GM12878 (cell line): ENCODE measurements around the gene FMC1.

Experiments used
- ELK1 ChIP-seq: IDR thresholded peaks from 2 replicates; pipeline ENCODE4 v1.6.1; 2012; ENCODE audit warnings: low read depth, low read length, improper control_type of control experiment
- GABPA ChIP-seq: IDR thresholded peaks from 2 replicates; pipeline ENCODE4 v1.6.1; 2014; ENCODE audit warnings: antibody characterized with exemption, low read depth, mild to moderate bottlenecking, inconsistent platforms
- GATAD2B ChIP-seq: fragments of 450-650 bp; conservative IDR thresholded peaks from 2 replicates; pipeline ENCODE4 v1.6.1; 2017; ENCODE audit warnings: low read depth, mild to moderate bottlenecking, moderate library complexity
- HCFC1 ChIP-seq: fragments of 150-350 bp; IDR thresholded peaks from 2 replicates; pipeline ENCODE4 v1.6.1; 2014; ENCODE audit warnings: low read length
- IRF3 ChIP-seq: fragments of 450-650 bp; IDR thresholded peaks from 2 replicates; pipeline ENCODE4 v1.6.1; 2014; ENCODE audit warnings: mild to moderate bottlenecking
- NFIC ChIP-seq: IDR thresholded peaks from 2 replicates; pipeline ENCODE4 v1.6.1; 2012; ENCODE audit warnings: low read depth, mild to moderate bottlenecking, inconsistent platforms, low read length, moderate library complexity
- POLR2A ChIP-seq: IDR thresholded peaks from 2 replicates; pipeline ENCODE4 v1.6.1; 2011; ENCODE audit warnings: low read depth, mild to moderate bottlenecking, low read length
- POLR2AphosphoS5 ChIP-seq: IDR thresholded peaks from 2 replicates; pipeline ENCODE4 v1.6.1; 2011; ENCODE audit warnings: mild to moderate bottlenecking, low read length, inconsistent platforms
- SMARCA5 ChIP-seq: fragments of 450-650 bp; IDR thresholded peaks from 2 replicates; pipeline ENCODE4 v1.6.1; 2017; ENCODE audit warnings: mild to moderate bottlenecking
- SMC3 ChIP-seq: IDR thresholded peaks from 2 replicates; pipeline ENCODE4 v1.6.1; 2011; ENCODE audit warnings: low read length, improper control_type of control experiment, borderline replicate concordance
- TF ChIP-seq, protein P1 (sequence below), 3 experiments: IDR thresholded peaks in 2 of 3; conservative IDR thresholded peaks in 1 of 3; 2 replicates each; pipeline ENCODE4 v1.5.1; 2011; ENCODE audit warnings: low read depth in 3 of 3, low read length in 3 of 3, mild to moderate bottlenecking in 3 of 3, control low read depth in 2 of 3, moderate library complexity in 2 of 3, inconsistent platforms in 1 of 3, mixed read lengths in 1 of 3; ENCODE audit not compliant: control insufficient read depth in 2 of 3, insufficient read depth in 1 of 3; ENCODE audit errors: extremely low read depth in 1 of 3
- TF ChIP-seq, protein P2 (sequence below): IDR thresholded peaks from 2 replicates; pipeline ENCODE4 v1.6.1; 2012; ENCODE audit warnings: low read length, inconsistent platforms

DNA sequence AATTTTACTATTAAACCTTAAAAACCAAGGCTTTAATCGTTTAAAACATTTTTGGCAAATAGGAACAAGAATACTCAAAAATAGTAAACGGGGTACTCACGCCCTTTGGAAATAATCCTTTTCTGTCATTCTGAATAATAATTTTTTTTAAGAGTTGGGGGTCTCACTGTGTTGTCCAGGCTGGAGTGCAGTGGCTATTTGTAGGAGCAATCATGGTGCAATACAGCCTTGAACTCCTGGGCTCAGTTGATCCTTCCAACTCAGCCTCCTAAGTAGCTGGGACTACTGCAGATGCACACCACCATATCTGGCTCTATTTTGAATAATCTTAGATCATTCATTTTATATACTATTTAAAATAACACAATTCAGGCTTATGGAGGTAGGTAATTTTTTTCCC, 43.5 kb downstream of the FMC1 start:
- TF ChIP-seq IRF3, result no peak
- TF ChIP-seq GATAD2B, result no peak
- TF ChIP-seq, protein P1, sequence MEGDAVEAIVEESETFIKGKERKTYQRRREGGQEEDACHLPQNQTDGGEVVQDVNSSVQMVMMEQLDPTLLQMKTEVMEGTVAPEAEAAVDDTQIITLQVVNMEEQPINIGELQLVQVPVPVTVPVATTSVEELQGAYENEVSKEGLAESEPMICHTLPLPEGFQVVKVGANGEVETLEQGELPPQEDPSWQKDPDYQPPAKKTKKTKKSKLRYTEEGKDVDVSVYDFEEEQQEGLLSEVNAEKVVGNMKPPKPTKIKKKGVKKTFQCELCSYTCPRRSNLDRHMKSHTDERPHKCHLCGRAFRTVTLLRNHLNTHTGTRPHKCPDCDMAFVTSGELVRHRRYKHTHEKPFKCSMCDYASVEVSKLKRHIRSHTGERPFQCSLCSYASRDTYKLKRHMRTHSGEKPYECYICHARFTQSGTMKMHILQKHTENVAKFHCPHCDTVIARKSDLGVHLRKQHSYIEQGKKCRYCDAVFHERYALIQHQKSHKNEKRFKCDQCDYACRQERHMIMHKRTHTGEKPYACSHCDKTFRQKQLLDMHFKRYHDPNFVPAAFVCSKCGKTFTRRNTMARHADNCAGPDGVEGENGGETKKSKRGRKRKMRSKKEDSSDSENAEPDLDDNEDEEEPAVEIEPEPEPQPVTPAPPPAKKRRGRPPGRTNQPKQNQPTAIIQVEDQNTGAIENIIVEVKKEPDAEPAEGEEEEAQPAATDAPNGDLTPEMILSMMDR (IDR thresholded peaks at IDR 0.05 in 2 of 3, conservative IDR thresholded peaks at IDR 0.05 in 1 of 3; ENCODE audit: control insufficient read depth in 2 of 3, extremely low read depth in 1 of 3, insufficient read depth in 1 of 3, low read depth in 3 of 3, low read length in 3 of 3), result no peak
- TF ChIP-seq NFIC, result no peak
- no peak for TF ChIP-seq HCFC1
- TF ChIP-seq, protein P2, sequence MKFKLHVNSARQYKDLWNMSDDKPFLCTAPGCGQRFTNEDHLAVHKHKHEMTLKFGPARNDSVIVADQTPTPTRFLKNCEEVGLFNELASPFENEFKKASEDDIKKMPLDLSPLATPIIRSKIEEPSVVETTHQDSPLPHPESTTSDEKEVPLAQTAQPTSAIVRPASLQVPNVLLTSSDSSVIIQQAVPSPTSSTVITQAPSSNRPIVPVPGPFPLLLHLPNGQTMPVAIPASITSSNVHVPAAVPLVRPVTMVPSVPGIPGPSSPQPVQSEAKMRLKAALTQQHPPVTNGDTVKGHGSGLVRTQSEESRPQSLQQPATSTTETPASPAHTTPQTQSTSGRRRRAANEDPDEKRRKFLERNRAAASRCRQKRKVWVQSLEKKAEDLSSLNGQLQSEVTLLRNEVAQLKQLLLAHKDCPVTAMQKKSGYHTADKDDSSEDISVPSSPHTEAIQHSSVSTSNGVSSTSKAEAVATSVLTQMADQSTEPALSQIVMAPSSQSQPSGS, result no peak
- TF ChIP-seq GABPA, result no peak
- TF ChIP-seq ELK1, result no peak
- no peak for TF ChIP-seq POLR2A
- TF ChIP-seq SMARCA5, result no peak
- no peak for TF ChIP-seq POLR2AphosphoS5
- no peak for TF ChIP-seq SMC3
